ENCODE data around the gene ATP11B. TPM values are rescaled to one million over a fixed set of nuclear protein-coding genes. Genes with fewer than 3 reads are reported as not detected.

ATP11B gene
- polyA plus RNA-seq, 2 of the 4 experiments (the other 2 are of a cell fraction), result 10.1 to 17.2 TPM

DNA sequence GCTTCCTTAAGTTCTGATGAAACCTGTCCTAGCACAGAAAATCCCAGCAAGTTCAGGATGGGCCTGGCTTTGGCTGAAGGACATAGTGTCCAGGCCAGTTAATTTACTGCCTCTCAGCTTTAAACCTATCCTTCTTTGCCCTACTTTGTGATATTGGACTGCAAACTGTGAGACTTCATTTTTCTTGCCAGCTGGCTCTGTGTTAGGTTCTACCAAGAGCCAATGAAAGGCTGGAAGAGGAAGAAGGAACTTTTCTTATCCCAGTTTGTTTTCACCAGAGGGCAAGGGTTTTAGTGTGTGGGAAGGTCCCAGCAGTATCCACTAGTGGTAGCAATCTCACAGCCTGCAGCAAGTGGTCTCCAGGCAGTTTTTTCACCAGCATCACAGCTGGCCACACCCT is 168.9 kb downstream of the ATP11B start (continued):
- no peak for TF ChIP-seq REST (IDR thresholded peaks at IDR 0.05)

GRCh38 chr3:182964179-182964578 is 170.9 kb downstream of the ATP11B start:
- FAIRE-seq (no peak), DNase-seq (ENCODE audit: low read depth in 1 of 2, low spot score in 1 of 2) (no peak), ATAC-seq (no peak)
- TF ChIP-seq MAFK (IDR thresholded peaks at IDR 0.05; ENCODE audit: partially characterized antibody) (peak; percentile 56), RAD21 (conservative IDR thresholded peaks at IDR 0.05 in 1 of 2, IDR thresholded peaks at IDR 0.05 in 1 of 2) (no peak)
- Histone ChIP-seq H3K27ac (no peak overlapping the region), H3K4me1 (peaks cover 29% of the 10 kb centered on the region), H3K9me3 (no peaks in the 10 kb centered on the region), H3K4me3 (no peak overlapping the region), H3K4me2 (no peak overlapping the region)
- WGBS (ENCODE audit: missing lambda C conversion rate), result 87% methylated on average over 1 of the region's 1 CpG
- POLR2A ChIA-PET, result no interaction called here
- CTCF ChIA-PET, result interaction anchor here (0.6 kb wide), 1 partner anchor 265 kb away, joined by 3 read pairs; no protein-coding TSS in a partner anchor

- H3K9me3 ChIP-seq, result no peaks in the 10 kb centered on the region
- peaks cover 29% of the 10 kb centered on the region for H3K4me1 ChIP-seq
- TF ChIP-seq EHF (CRISPR knock-in tag; IDR thresholded peaks at IDR 0.05), result no peak
- peak; percentile 72 for TF ChIP-seq MAFK (IDR thresholded peaks at IDR 0.05; ENCODE audit: partially characterized antibody)
- no peak overlapping the region for H3K4me3 ChIP-seq
- no peak overlapping the region for H3K4me2 ChIP-seq
- POLR2A ChIA-PET, result no interaction called here
- DNase-seq (ENCODE audit: low read depth in 1 of 2, low spot score in 1 of 2), result no peak
- WGBS (ENCODE audit: missing lambda C conversion rate), result 83% methylated on average over 9 of the region's 9 CpGs
- ATAC-seq, result no peak
- CTCF ChIA-PET, result no interaction called here
- no peak for FAIRE-seq
- no peak overlapping the region for H3K27ac ChIP-seq
Observed at GRCh38 chr3:182965861-182966366, 172.6 kb downstream of the ATP11B start.

DNA sequence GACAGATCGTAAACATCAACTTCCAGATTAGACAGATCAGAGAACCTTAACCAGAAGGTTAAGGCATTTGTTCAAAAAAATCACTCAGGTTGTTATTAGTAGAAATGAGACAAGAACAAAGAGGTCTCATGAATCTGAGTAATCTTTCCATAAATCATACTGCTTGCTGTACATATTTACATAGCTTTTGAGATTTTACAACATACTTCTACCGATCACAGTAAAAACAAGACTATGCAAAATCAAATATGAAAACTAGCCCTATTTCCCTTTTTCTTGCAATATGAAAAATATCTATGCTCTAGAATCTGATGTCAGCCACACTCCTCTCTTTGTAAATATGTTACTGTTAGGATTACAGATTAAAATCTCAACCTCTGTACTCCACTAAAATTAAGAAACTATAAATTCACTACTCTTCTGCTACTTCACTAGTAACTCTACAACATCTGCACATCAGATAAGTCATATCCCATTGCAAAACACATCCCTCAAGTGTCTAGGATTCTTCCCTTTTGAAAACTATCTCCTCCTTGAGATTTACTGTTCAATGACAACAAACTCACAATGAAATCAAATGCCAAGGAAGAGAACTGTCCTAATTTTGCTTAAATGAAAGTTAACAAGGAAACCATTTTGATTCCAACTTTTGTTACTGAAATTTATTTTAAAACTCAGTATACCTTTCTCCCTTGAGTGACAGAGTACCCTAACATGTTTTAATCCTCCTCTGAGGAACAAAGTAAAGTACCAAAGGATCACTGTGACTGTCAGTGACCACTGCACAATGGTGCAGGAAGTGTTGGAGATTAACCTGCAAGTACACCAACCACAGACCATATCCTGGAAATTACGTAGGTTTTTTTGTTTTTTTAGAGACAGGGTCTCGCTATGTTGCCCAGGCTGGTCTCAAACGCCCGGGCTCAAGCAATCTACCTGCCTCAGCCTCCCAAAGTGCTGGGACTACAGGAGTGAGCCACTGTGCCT is 174.2 kb downstream of the ATP11B start:
- ATAC-seq, result no peak
- TF ChIP-seq HOXA7 (CRISPR knock-in tag; IDR thresholded peaks at IDR 0.05) (no peak), POLR2AphosphoS2 (conservative IDR thresholded peaks at IDR 0.05; ENCODE audit: low read length) (no peak), HOXB5 (CRISPR knock-in tag; IDR thresholded peaks at IDR 0.05) (no peak), BHLHE40 (IDR thresholded peaks at IDR 0.05; ENCODE audit: low read depth, low read length) (no peak), ESRRA (IDR thresholded peaks at IDR 0.05; ENCODE audit: borderline replicate concordance, low read length) (no peak), FOSL2 (IDR thresholded peaks at IDR 0.05) (no peak), FOSL2 (CRISPR knock-in tag; IDR thresholded peaks at IDR 0.05) (no peak)
- H3K27ac ChIP-seq, result peak overlapping the region in 1 of 2 experiments; percentile 10; a peak in 1 of 6 replicates

DNA sequence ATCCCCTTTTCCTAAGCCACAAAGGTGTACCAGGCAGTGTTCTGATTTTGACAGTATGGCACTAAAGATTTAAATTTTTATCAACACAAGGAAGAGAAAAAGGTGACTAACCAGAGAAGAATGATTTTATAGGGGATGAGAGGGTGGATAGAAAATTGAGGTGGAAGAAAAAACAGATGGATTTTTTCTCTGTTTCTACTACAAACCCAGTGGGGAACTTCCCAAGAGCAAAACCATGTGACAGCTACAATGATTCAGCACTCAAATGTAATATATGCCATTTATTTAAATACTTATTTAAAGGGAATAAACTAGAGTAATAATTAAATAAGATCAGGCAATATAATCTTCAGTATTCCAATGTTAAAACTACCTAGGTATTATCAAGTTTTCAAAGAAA is 176.0 kb downstream of the ATP11B start:
- Histone ChIP-seq H3K9me3 (no peaks in the 10 kb centered on the region), H3K4me3 (no peak overlapping the region), H3K27ac (peak overlapping the region; percentile 45 to 46; a peak in 2 of 6 replicates), H3K4me1 (peaks cover 34% of the 10 kb centered on the region), H3K4me2 (peak overlapping the region; percentile 56)
- ATAC-seq, result no peak; a peak in 1 of 6 replicates
- CTCF ChIA-PET, result interaction anchor here (1.1 kb wide), 1 partner anchor 17 kb away, joined by 3 read pairs; no protein-coding TSS in a partner anchor
- DNase-seq (ENCODE audit: low read depth in 1 of 2, low spot score in 1 of 2), result peak in 1 of 2 experiments; percentile 8
- POLR2A ChIA-PET, result no interaction called here
- no peak for FAIRE-seq
- TF ChIP-seq, protein P1, sequence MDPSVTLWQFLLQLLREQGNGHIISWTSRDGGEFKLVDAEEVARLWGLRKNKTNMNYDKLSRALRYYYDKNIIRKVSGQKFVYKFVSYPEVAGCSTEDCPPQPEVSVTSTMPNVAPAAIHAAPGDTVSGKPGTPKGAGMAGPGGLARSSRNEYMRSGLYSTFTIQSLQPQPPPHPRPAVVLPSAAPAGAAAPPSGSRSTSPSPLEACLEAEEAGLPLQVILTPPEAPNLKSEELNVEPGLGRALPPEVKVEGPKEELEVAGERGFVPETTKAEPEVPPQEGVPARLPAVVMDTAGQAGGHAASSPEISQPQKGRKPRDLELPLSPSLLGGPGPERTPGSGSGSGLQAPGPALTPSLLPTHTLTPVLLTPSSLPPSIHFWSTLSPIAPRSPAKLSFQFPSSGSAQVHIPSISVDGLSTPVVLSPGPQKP (IDR thresholded peaks at IDR 0.05; ENCODE audit: low read depth, low read length), result no peak
- TF ChIP-seq, protein P2, sequence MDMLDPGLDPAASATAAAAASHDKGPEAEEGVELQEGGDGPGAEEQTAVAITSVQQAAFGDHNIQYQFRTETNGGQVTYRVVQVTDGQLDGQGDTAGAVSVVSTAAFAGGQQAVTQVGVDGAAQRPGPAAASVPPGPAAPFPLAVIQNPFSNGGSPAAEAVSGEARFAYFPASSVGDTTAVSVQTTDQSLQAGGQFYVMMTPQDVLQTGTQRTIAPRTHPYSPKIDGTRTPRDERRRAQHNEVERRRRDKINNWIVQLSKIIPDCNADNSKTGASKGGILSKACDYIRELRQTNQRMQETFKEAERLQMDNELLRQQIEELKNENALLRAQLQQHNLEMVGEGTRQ (IDR thresholded peaks at IDR 0.05), result no peak
- TF ChIP-seq MAZ (IDR thresholded peaks at IDR 0.05; ENCODE audit: borderline replicate concordance, low read depth, low read length) (no peak), NPAS2 (CRISPR knock-in tag; IDR thresholded peaks at IDR 0.05; ENCODE audit: borderline replicate concordance) (no peak), HDAC2 (IDR thresholded peaks at IDR 0.05) (no peak), TP53 (CRISPR knock-in tag; IDR thresholded peaks at IDR 0.05) (no peak), MYC (IDR thresholded peaks at IDR 0.05; ENCODE audit: borderline replicate concordance, low read length) (no peak), RFX5 (IDR thresholded peaks at IDR 0.05) (no peak), EP300 (IDR thresholded peaks at IDR 0.05) (no peak)
- TF ChIP-seq, protein P3, sequence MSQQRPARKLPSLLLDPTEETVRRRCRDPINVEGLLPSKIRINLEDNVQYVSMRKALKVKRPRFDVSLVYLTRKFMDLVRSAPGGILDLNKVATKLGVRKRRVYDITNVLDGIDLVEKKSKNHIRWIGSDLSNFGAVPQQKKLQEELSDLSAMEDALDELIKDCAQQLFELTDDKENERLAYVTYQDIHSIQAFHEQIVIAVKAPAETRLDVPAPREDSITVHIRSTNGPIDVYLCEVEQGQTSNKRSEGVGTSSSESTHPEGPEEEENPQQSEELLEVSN (IDR thresholded peaks at IDR 0.05; ENCODE audit: borderline replicate concordance, low read depth), result no peak

More for the DNA sequence above, 174.2 kb downstream of the ATP11B start:
- H3K4me1 ChIP-seq, result peaks cover 34% of the 10 kb centered on the region
- DNase-seq (ENCODE audit: low read depth in 1 of 2, low spot score in 1 of 2), result no peak
- no peaks in the 10 kb centered on the region for H3K9me3 ChIP-seq
- no peak for FAIRE-seq
- ChIA-PET POLR2A (no interaction called here), CTCF (no interaction called here)
- WGBS (ENCODE audit: missing lambda C conversion rate), result 81% methylated on average over 6 of the region's 6 CpGs
- H3K4me3 ChIP-seq, result no peak overlapping the region
- H3K4me2 ChIP-seq, result peak overlapping the region; percentile 23; the same call in 2 of the 3 replicates

Measured in A549 (cell line).